GM23248 (cell line): Measurements from ENCODE around the gene MATR3. TPM values are rescaled to one million over a fixed set of nuclear protein-coding genes. Genes with fewer than 3 reads are reported as not detected.

ENCODE experiments used
- DNase-seq: peaks from one replicate; pipeline ENCODE4 v3.0.0-alpha.2; 2015
- H2AFZ ChIP-seq: fragments of 200-600 bp; sonication (generic); 2 replicates; pipeline ENCODE4 v1.6.1; 2016; ENCODE audit warnings: antibody characterized with exemption
- H3F3A ChIP-seq: fragments of 200-600 bp; sonication (generic); 2 replicates; pipeline ENCODE4 v1.6.1; 2016; ENCODE audit warnings: mild to moderate bottlenecking, antibody characterized with exemption, mixed run types; ENCODE audit not compliant: insufficient read depth
- H3K27ac ChIP-seq: fragments of 200-600 bp; sonication (generic); 2 replicates; pipeline ENCODE4 v1.5.1; 2016; ENCODE audit warnings: mild to moderate bottlenecking
- H3K27me3 ChIP-seq: fragments of 200-600 bp; sonication (generic); replicated peaks from 2 replicates; pipeline ENCODE4 v1.6.1; 2016; ENCODE audit warnings: mild to moderate bottlenecking; ENCODE audit not compliant: insufficient read depth
- H3K36me3 ChIP-seq: fragments of 200-600 bp; sonication (generic); 2 replicates; pipeline ENCODE4 v1.6.1; 2016; ENCODE audit warnings: low read depth, mild to moderate bottlenecking
- H3K4me1 ChIP-seq: fragments of 200-600 bp; sonication (generic); 2 replicates; pipeline ENCODE4 v1.6.1; 2016; ENCODE audit warnings: mild to moderate bottlenecking; ENCODE audit not compliant: insufficient read depth
- H3K4me2 ChIP-seq: fragments of 200-600 bp; sonication (generic); one replicate; pipeline ENCODE4 v1.6.1; 2016; ENCODE audit warnings: mild to moderate bottlenecking; ENCODE audit not compliant: unreplicated experiment
- H3K4me3 ChIP-seq: fragments of 200-600 bp; sonication (generic); 2 replicates; pipeline ENCODE4 v1.5.1; 2016; ENCODE audit warnings: mild to moderate bottlenecking
- H3K79me2 ChIP-seq: fragments of 200-600 bp; sonication (generic); 2 replicates; pipeline ENCODE4 v1.6.1; 2016; ENCODE audit warnings: mild to moderate bottlenecking; ENCODE audit not compliant: insufficient read depth
- H3K9ac ChIP-seq: fragments of 200-600 bp; sonication (generic); 2 replicates; pipeline ENCODE4 v1.6.1; 2016; ENCODE audit warnings: mild to moderate bottlenecking
- H3K9me2 ChIP-seq: fragments of 200-600 bp; sonication (generic); 2 replicates; pipeline ENCODE4 v1.6.1; 2016; ENCODE audit warnings: mixed run types, mild to moderate bottlenecking, moderate library complexity; ENCODE audit not compliant: insufficient read depth
- H3K9me3 ChIP-seq: fragments of 200-600 bp; sonication (generic); one replicate; pipeline ENCODE4 v1.6.1; 2017; ENCODE audit warnings: low read depth
- H4K20me1 ChIP-seq: fragments of 200-600 bp; sonication (generic); 2 replicates; pipeline ENCODE4 v1.6.0; 2016; ENCODE audit not compliant: insufficient read depth
- EZH2 ChIP-seq: fragments of 200-600 bp; sonication (generic); IDR thresholded peaks from 2 replicates; pipeline ENCODE4 v1.6.1; 2018; ENCODE audit warnings: antibody characterized with exemption, mild to moderate bottlenecking; ENCODE audit not compliant: insufficient read depth, poor library complexity, severe bottlenecking
- EZH2phosphoT487 ChIP-seq: fragments of 200-600 bp; sonication (generic); IDR thresholded peaks from 2 replicates; pipeline ENCODE4 v1.6.1; 2018; ENCODE audit warnings: antibody characterized with exemption, moderate library complexity, mild to moderate bottlenecking, low read depth; ENCODE audit not compliant: insufficient read depth
- WGBS, 2 experiments: methylation state at CpG; one replicate each; pipeline ENCODE4 v1.1.6; 2015 to 2017; ENCODE audit warnings: low lambda C conversion rate in 2 of 2, low coverage in 1 of 2; ENCODE audit errors: missing lambda C conversion rate in 2 of 2; 5-methylcytosine and 5-hydroxymethylcytosine counted together
- in situ Hi-C: fragments of 300-500 bp; cut with MboI; formaldehyde crosslinking; loops from 2 replicates; pipeline ENCODE4 v1.15.0; 2020
- polyA plus RNA-seq: library from polyadenylated mRNA; unstranded; fragments of >200 nt; fragmentation: Nextera tagmentation; extraction: Ambion mirVana; gene quantifications from 2 replicates; pipeline ENCODE4 v1.2.1, GENCODE V29; 2016
- total RNA-seq: library from RNA; depleted of rRNA; stranded (reverse); fragments of >200 nt; shearing (Covaris generic); gene quantifications from 2 replicates; pipeline ENCODE4 v1.2.3, GENCODE V29; 2014

MATR3 gene
- total and polyA plus RNA-seq, 2 experiments from 2014 or later: 198 to 215 TPM

DNA sequence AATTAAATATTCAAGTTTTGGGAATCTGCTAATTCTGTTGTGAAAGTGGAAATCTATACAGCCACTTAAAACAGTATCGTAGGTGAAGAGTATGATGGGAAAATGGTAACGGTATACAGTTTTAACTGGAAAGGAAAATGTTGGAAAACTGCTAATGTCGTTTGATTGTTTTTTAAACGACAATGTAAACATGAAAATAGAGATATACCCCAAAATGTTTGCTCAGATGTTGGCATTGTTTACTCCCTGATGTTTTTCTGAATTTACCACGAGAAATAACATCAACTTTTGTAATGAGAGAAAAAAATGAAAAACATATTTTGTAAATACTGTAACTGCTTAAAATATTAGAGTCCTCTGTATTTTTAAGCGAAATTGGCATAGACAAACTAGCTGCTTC, 2.7 kb downstream of the MATR3 start:
- H3F3A ChIP-seq: peaks cover 49% of the 10 kb centered on the region
- H3K4me2 ChIP-seq: peak overlapping the region; percentile 93
- no peaks in the 10 kb centered on the region for H3K9me2 ChIP-seq
- peaks cover 79% of the 10 kb centered on the region for H3K79me2 ChIP-seq
- DNase-seq: no peak
- peaks cover 51% of the 10 kb centered on the region; the same call in 1 of the 2 replicates for H4K20me1 ChIP-seq
- no peak overlapping the region for H2AFZ ChIP-seq
- H3K4me3 ChIP-seq: peak overlapping the region; percentile 92
- no peaks in the 10 kb centered on the region for H3K9me3 ChIP-seq
- TF ChIP-seq EZH2phosphoT487 (no peak), EZH2 (no peak)
- peaks cover 30% of the 10 kb centered on the region for H3K4me1 ChIP-seq
- in situ Hi-C loops: no loop called here
- H3K27me3 ChIP-seq: no peaks in the 10 kb centered on the region
- 48% methylated on average over 6 of the region's 6 CpGs for WGBS, 2 experiments
- 0 out of 2 replicates have a peak overlapping the region, but pooled peaks have one; percentile 97 for H3K27ac ChIP-seq
- H3K9ac ChIP-seq: 0 out of 2 replicates have a peak overlapping the region, but pooled peaks have one; percentile 97
- H3K36me3 ChIP-seq: no peaks in the 10 kb centered on the region

DNA sequence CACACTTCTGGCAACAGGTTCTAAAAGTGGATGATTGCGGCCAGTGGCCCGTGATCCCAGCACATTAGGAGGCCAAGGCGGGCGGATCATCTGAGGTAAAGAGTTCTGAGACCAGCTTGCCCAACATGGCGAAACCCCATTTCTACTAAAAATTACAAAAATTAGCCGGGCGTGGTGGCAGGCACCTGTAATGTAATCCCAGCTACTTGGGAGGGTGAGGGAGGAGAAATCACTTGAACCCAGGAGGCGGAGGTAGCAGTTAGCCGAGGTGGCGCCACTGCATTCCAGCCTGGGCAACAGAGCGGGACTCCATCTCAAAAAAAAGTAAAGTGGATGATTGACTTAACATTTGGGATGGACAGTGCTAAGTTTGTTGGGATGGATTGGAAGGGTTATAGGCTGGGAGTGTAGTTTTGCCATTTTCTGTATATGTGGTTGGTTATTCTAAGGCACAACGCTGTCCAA, 3.4 kb downstream of the MATR3 start:
- Histone ChIP-seq H4K20me1 (peaks cover 56% of the 10 kb centered on the region; the same call in 1 of the 2 replicates), H3K4me3 (peak overlapping the region; percentile 92), H3K9ac (0 out of 2 replicates have a peak overlapping the region, but pooled peaks have one; percentile 97), H3K27ac (no peak overlapping the region), H3K36me3 (no peaks in the 10 kb centered on the region), H3F3A (peaks cover 49% of the 10 kb centered on the region), H3K27me3 (no peaks in the 10 kb centered on the region), H3K4me1 (peaks cover 31% of the 10 kb centered on the region), H3K79me2 (peaks cover 86% of the 10 kb centered on the region), H2AFZ (no peak overlapping the region), H3K9me3 (no peaks in the 10 kb centered on the region), H3K4me2 (peak overlapping the region; percentile 93), H3K9me2 (no peaks in the 10 kb centered on the region)
- in situ Hi-C loops: no loop called here
- no peak for DNase-seq
- TF ChIP-seq EZH2phosphoT487: no peak
- TF ChIP-seq EZH2: no peak
- 89 to 93% methylated on average over 12 of the region's 12 CpGs for WGBS, 2 experiments

- no peak for DNase-seq
- H3F3A ChIP-seq: peaks cover 49% of the 10 kb centered on the region
- H3K27me3 ChIP-seq: no peaks in the 10 kb centered on the region
- peaks cover 93% of the 10 kb centered on the region for H3K79me2 ChIP-seq
- H3K4me3 ChIP-seq: no peak overlapping the region
- no peaks in the 10 kb centered on the region for H3K9me3 ChIP-seq
- H3K9ac ChIP-seq: 0 out of 2 replicates have a peak overlapping the region, but pooled peaks have one; percentile 6
- H3K4me1 ChIP-seq: peaks cover 37% of the 10 kb centered on the region
- 73 to 83% methylated on average over 2 of the region's 2 CpGs for WGBS, 2 experiments
- peak overlapping the region; percentile 11 for H3K4me2 ChIP-seq
- in situ Hi-C loops: no loop called here
- no peak overlapping the region for H2AFZ ChIP-seq
- H3K9me2 ChIP-seq: no peaks in the 10 kb centered on the region
- no peak overlapping the region for H3K27ac ChIP-seq
- H3K36me3 ChIP-seq: no peaks in the 10 kb centered on the region
- peaks cover 61% of the 10 kb centered on the region for H4K20me1 ChIP-seq
- TF ChIP-seq EZH2phosphoT487 (no peak), EZH2 (no peak)
Observed at GRCh38 chr5:139297439-139298133, 4.0 kb downstream of the MATR3 start.

DNA sequence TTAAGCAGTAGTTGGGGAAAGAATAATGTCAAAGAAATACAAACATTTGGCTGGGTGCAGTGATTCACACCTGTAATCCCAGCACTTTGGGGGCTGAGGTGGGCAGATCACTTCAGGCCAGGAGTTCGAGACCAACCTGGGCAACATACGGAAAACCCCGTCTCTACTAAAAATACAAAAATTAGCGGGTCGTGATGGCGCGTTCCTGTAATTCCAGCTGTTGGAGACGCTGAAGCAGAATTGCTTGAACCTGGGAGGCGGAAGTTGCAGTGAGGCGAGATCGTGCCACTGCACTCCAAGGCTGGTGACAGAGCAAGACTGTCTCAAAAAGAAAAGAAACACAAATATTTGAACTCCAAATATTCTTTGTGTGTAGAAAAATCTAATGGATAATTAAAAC, 4.7 kb downstream of the MATR3 start:
- DNase-seq: no peak
- in situ Hi-C loops: no loop called here

More for the DNA sequence above, 4.7 kb downstream of the MATR3 start:
- Histone ChIP-seq H3K4me1 (peaks cover 39% of the 10 kb centered on the region), H3K4me2 (no peak overlapping the region), H3K9me3 (no peaks in the 10 kb centered on the region), H3K27ac (no peak overlapping the region), H3K9me2 (no peaks in the 10 kb centered on the region), H3K27me3 (no peaks in the 10 kb centered on the region), H4K20me1 (peaks cover 68% of the 10 kb centered on the region), H3K36me3 (no peaks in the 10 kb centered on the region), H3K4me3 (no peak overlapping the region), H3K79me2 (peaks cover 94% of the 10 kb centered on the region), H3K9ac (no peak overlapping the region), H3F3A (peaks cover 45% of the 10 kb centered on the region), H2AFZ (no peak overlapping the region)
- TF ChIP-seq EZH2phosphoT487 (no peak), EZH2 (no peak)
- 82% methylated on average over 11 of the region's 11 CpGs for WGBS, 2 experiments
